GM12874 (cell line): ENCODE measurements around the gene SLC26A8.

Experiments used
- CTCF ChIP-seq: IDR thresholded peaks from 2 replicates; pipeline ENCODE4 v1.5.1; 2011; ENCODE audit warnings: low read depth, mild to moderate bottlenecking, control low read depth, low read length, moderate library complexity; ENCODE audit not compliant: insufficient read depth

SLC26A8 gene

GRCh38 chr6:36069573-36069972 is 45.1 kb upstream of the SLC26A8 start:
- no peak for TF ChIP-seq CTCF

GRCh38 chr6:36068586-36068985 is 44.1 kb upstream of the SLC26A8 start:
- no peak for TF ChIP-seq CTCF

- TF ChIP-seq CTCF: no peak
These were observed 43.6 kb upstream of the SLC26A8 start for GRCh38 chr6:36068012-36068392.

GRCh38 chr6:36067374-36068011 is 43.1 kb upstream of the SLC26A8 start:
- no peak for TF ChIP-seq CTCF

- TF ChIP-seq CTCF: no peak
These were observed 42.4 kb upstream of the SLC26A8 start for GRCh38 chr6:36066817-36067216.

GRCh38 chr6:36065916-36066315 is 41.5 kb upstream of the SLC26A8 start:
- TF ChIP-seq CTCF: no peak

GRCh38 chr6:36064770-36065396 is 40.4 kb upstream of the SLC26A8 start:
- TF ChIP-seq CTCF: no peak
